Measurements from ENCODE around the gene PRDM2.

GRCh38 chr1:13700521-13701270 lies 708 bp downstream of the PRDM2 start:
- no peak for TF ChIP-seq CTCF (IDR thresholded peaks at IDR 0.05)
- no peak for TF ChIP-seq POLR2A (IDR thresholded peaks at IDR 0.05)
